Stomach (tissue), 4 donors: ENCODE results near the gene ARHGEF12.

Experiments used
- CTCF ChIP-seq, 7 experiments: fragments of 450-650 bp in 4 of 7; fragments of 200-600 bp in 3 of 7; sonication (generic) in 3 of 7; IDR thresholded peaks; one replicate each; pipeline ENCODE4 v1.5.1; 2016 to 2019; ENCODE audit warnings: antibody characterized with exemption in 7 of 7, control low read depth in 2 of 7, mild to moderate bottlenecking in 1 of 7
- POLR2A ChIP-seq, 4 donors: fragments of 450-650 bp; IDR thresholded peaks; one replicate each; pipeline ENCODE4 v1.6.1; 2016; ENCODE audit warnings: antibody characterized with exemption in 4 of 4, control low read depth in 2 of 4, mild to moderate bottlenecking in 1 of 4, moderate library complexity in 1 of 4

GRCh38 chr11:120381401-120381800 is 45.2 kb downstream of the ARHGEF12 start:
- no peak for TF ChIP-seq CTCF (IDR thresholded peaks at IDR 0.05)
- no peak for TF ChIP-seq POLR2A (IDR thresholded peaks at IDR 0.05)
